H9 (cell line): ENCODE results near the gene ABCG4. TPM values are rescaled to one million over a fixed set of nuclear protein-coding genes. Genes with fewer than 3 reads are reported as not detected.

Experiments used
- DNase-seq: peaks from one replicate; pipeline ENCODE4 v3.0.0-alpha.2; 2017
- H2AFZ ChIP-seq: one replicate; pipeline ENCODE4 v1.6.1; 2013; ENCODE audit warnings: mild to moderate bottlenecking, low read length, control low read depth, moderate library complexity
- H2AK5ac ChIP-seq: 2 replicates; pipeline ENCODE4 v1.6.1; 2013; ENCODE audit warnings: low read length, control low read depth, mixed read lengths; ENCODE audit not compliant: insufficient read length
- H2BK120ac ChIP-seq: one replicate; pipeline ENCODE4 v1.6.1; 2013; ENCODE audit warnings: low read depth, mild to moderate bottlenecking, low read length, control low read depth, inconsistent platforms; ENCODE audit not compliant: poor library complexity, severe bottlenecking
- H2BK12ac ChIP-seq: 2 replicates; pipeline ENCODE4 v1.6.1; 2013; ENCODE audit warnings: low read length, control low read depth, mixed read lengths, low read depth; ENCODE audit not compliant: insufficient read length
- H2BK15ac ChIP-seq: 2 replicates; pipeline ENCODE4 v1.6.1; 2013; ENCODE audit warnings: low read depth, low read length, control low read depth
- H2BK20ac ChIP-seq: one replicate; pipeline ENCODE4 v1.6.1; 2013; ENCODE audit warnings: low read depth, mild to moderate bottlenecking, low read length, control low read depth, inconsistent platforms; ENCODE audit not compliant: poor library complexity, severe bottlenecking
- H2BK5ac ChIP-seq: 2 replicates; pipeline ENCODE4 v1.6.1; 2013; ENCODE audit warnings: low read length, control low read depth, mixed read lengths; ENCODE audit not compliant: insufficient read length
- H3K14ac ChIP-seq: 2 replicates; pipeline ENCODE4 v1.6.1; 2013; ENCODE audit warnings: low read length, control low read depth; ENCODE audit not compliant: insufficient read depth
- H3K18ac ChIP-seq: 2 replicates; pipeline ENCODE4 v1.6.1; 2013; ENCODE audit warnings: low read depth, mild to moderate bottlenecking, mixed read lengths, low read length, control low read depth; ENCODE audit not compliant: insufficient read length
- H3K23ac ChIP-seq: 2 replicates; pipeline ENCODE4 v1.6.1; 2013; ENCODE audit warnings: low read length, control low read depth, mixed read lengths, low read depth; ENCODE audit not compliant: insufficient read length
- H3K23me2 ChIP-seq: 2 replicates; pipeline ENCODE4 v1.6.1; 2013; ENCODE audit warnings: low read depth, mild to moderate bottlenecking, mixed read lengths, low read length, control low read depth; ENCODE audit not compliant: insufficient read length, poor library complexity, severe bottlenecking
- H3K27ac ChIP-seq: 2 replicates; pipeline ENCODE4 v1.5.1; 2013; ENCODE audit warnings: low read length, control low read depth, mixed read lengths, low read depth; ENCODE audit not compliant: insufficient read length
- H3K27me3 ChIP-seq: 2 replicates; pipeline ENCODE4 v1.6.1; 2013; ENCODE audit warnings: low read length, control low read depth, inconsistent platforms; ENCODE audit not compliant: insufficient read depth
- H3K4ac ChIP-seq: 2 replicates; pipeline ENCODE4 v1.6.1; 2013; ENCODE audit warnings: low read depth, mild to moderate bottlenecking, control low read depth, inconsistent platforms, low read length, moderate library complexity
- H3K4me1 ChIP-seq: 2 replicates; pipeline ENCODE4 v1.6.1; 2013; ENCODE audit warnings: low read length, control low read depth, inconsistent platforms; ENCODE audit not compliant: insufficient read depth
- H3K4me2 ChIP-seq: 2 replicates; pipeline ENCODE4 v1.6.1; 2013; ENCODE audit warnings: low read length, control low read depth, mixed read lengths; ENCODE audit not compliant: insufficient read length, insufficient read depth
- H3K56ac ChIP-seq: 2 replicates; pipeline ENCODE4 v1.6.1; 2013; ENCODE audit warnings: low read depth, mild to moderate bottlenecking, mixed read lengths, low read length, control low read depth; ENCODE audit not compliant: insufficient read length
- H3K79me1 ChIP-seq: 2 replicates; pipeline ENCODE4 v1.6.1; 2013; ENCODE audit warnings: low read depth, mild to moderate bottlenecking, moderate library complexity, low read length, control low read depth, inconsistent platforms; ENCODE audit not compliant: insufficient read depth, poor library complexity, severe bottlenecking
- H3K79me2 ChIP-seq: 2 replicates; pipeline ENCODE4 v1.6.1; 2013; ENCODE audit warnings: low read length, control low read depth, inconsistent platforms; ENCODE audit not compliant: insufficient read depth
- H3K9ac ChIP-seq: 2 replicates; pipeline ENCODE4 v1.6.1; 2013; ENCODE audit warnings: low read length, control low read depth, mixed read lengths; ENCODE audit not compliant: insufficient read length; ENCODE audit errors: extremely low read depth
- H3K9me3 ChIP-seq: one replicate; pipeline ENCODE4 v1.6.1; 2013; ENCODE audit warnings: low read depth, low read length, inconsistent platforms; ENCODE audit not compliant: control insufficient read depth
- H3T11ph ChIP-seq: one replicate; pipeline ENCODE4 v1.6.1; 2013; ENCODE audit warnings: mild to moderate bottlenecking, low read length, control low read depth, inconsistent platforms
- H4K20me1 ChIP-seq: one replicate; pipeline ENCODE4 v1.6.1; 2013; ENCODE audit not compliant: control insufficient read depth, insufficient read length, insufficient read depth
- H4K5ac ChIP-seq: 2 replicates; pipeline ENCODE4 v1.6.1; 2013; ENCODE audit warnings: low read depth, mild to moderate bottlenecking, mixed read lengths, low read length, control low read depth; ENCODE audit not compliant: insufficient read length
- H4K8ac ChIP-seq: replicated peaks from 2 replicates; pipeline ENCODE4 v1.6.1; 2013; ENCODE audit warnings: low read length, control low read depth, mixed read lengths, low read depth; ENCODE audit not compliant: insufficient read length
- H4K91ac ChIP-seq: 2 replicates; pipeline ENCODE4 v1.6.1; 2013; ENCODE audit warnings: low read depth, mild to moderate bottlenecking, moderate library complexity, mixed read lengths, low read length, control low read depth; ENCODE audit not compliant: insufficient read length
- H3K27ac Mint-ChIP-seq, 3 experiments: 2 replicates in 2 of 3; 3 replicates in 1 of 3; pipeline ENCODE4 v1.8.0; 2020 to 2021; ENCODE audit warnings: mixed read lengths in 3 of 3, mild to moderate bottlenecking in 1 of 3, moderate library complexity in 1 of 3
- H3K27me3 Mint-ChIP-seq: 2 replicates; pipeline ENCODE4 v1.8.0; 2021; ENCODE audit warnings: low read depth, mild to moderate bottlenecking, moderate library complexity, mixed read lengths
- H3K36me3 Mint-ChIP-seq, 3 experiments: 2 replicates in 2 of 3; 3 replicates in 1 of 3; pipeline ENCODE4 v1.8.0; 2020 to 2021; ENCODE audit warnings: low read depth in 3 of 3, mixed read lengths in 3 of 3; ENCODE audit not compliant: insufficient read depth in 1 of 3
- H3K4me1 Mint-ChIP-seq, 2 experiments: 2 replicates each; pipeline ENCODE4 v1.8.0; 2020; ENCODE audit warnings: mixed read lengths in 2 of 2
- H3K4me3 Mint-ChIP-seq, 2 experiments: 2 replicates in 1 of 2; 3 replicates in 1 of 2; pipeline ENCODE4 v1.8.0; 2020 to 2021; ENCODE audit warnings: mild to moderate bottlenecking in 2 of 2, mixed read lengths in 2 of 2, moderate library complexity in 1 of 2
- H3K9me3 Mint-ChIP-seq, 2 experiments: 2 replicates in 1 of 2; 3 replicates in 1 of 2; pipeline ENCODE4 v1.8.0; 2020; ENCODE audit warnings: mild to moderate bottlenecking in 2 of 2, mixed read lengths in 2 of 2, moderate library complexity in 1 of 2
- CTCF ChIP-seq: fragments of 200-600 bp; sonication (generic); conservative IDR thresholded peaks from 3 replicates; pipeline ENCODE4 v1.8.0; 2021; ENCODE audit warnings: antibody characterized with exemption, mild to moderate bottlenecking
- WGBS: extraction: QIAGEN DNeasy Blood & Tissue Kit; methylation state at CpG from one replicate; pipeline ENCODE4 v1.1.7; 2013; ENCODE audit warnings: missing lambda C conversion rate, low lambda C conversion rate, mixed read lengths; ENCODE audit not compliant: insufficient read length; ENCODE audit errors: extremely low coverage; 5-methylcytosine and 5-hydroxymethylcytosine counted together
- total RNA-seq: library from RNA; stranded (reverse); gene quantifications from 2 replicates; pipeline ENCODE4 v1.2.1, GENCODE V29; 2021

ABCG4 gene
- total RNA-seq, 1 experiment from 2014 or later: 1.2 TPM

- Histone ChIP-seq H4K20me1 (no peaks in the 10 kb centered on the region), H3K4me1 (no peaks in the 10 kb centered on the region), H4K5ac (no peak overlapping the region), H3K79me2 (no peaks in the 10 kb centered on the region), H3K9me3 (no peaks in the 10 kb centered on the region), H3K4me2 (no peak overlapping the region), H2BK120ac (no peak overlapping the region), H4K91ac (no peak overlapping the region), H2BK15ac (no peak overlapping the region), H3K23ac (no peak overlapping the region), H3K14ac (no peak overlapping the region), H3K18ac (no peak overlapping the region), H3K9ac (no peak overlapping the region), H3K27me3 (no peaks in the 10 kb centered on the region), H3K56ac (no peak overlapping the region), H3K23me2 (no peaks in the 10 kb centered on the region), H3K4ac (no peak overlapping the region), H2BK20ac (no peak overlapping the region), H2BK5ac (no peak overlapping the region), H3K27ac (no peak overlapping the region), H4K8ac (no peak overlapping the region), H2AK5ac (no peak overlapping the region), H3T11ph (no peak overlapping the region), H2AFZ (no peak overlapping the region), H2BK12ac (no peak overlapping the region), H3K79me1 (no peaks in the 10 kb centered on the region)
- Mint-ChIP-seq H3K27me3 (no peaks in the 10 kb centered on the region), H3K27ac (peak overlapping the region in 1 of 3 experiments; percentile 25; a peak in 1 of 7 replicates), H3K4me3 (no peak overlapping the region), H3K9me3 (no peaks in the 10 kb centered on the region), H3K4me1 (peaks cover 2% of the 10 kb centered on the region in 2 experiments; a peak in 1 of 4 replicates), H3K36me3 (peaks cover 3 to 24% (median 21%) of the 10 kb centered on the region in 3 experiments; a peak in 6 of 7 replicates)
- no peak for TF ChIP-seq CTCF
- no peak for DNase-seq
- no CpG with 5 or more reads among the region's 6 CpGs for WGBS
Measured at GRCh38 chr11:119179342-119179741, 30.5 kb downstream of the ABCG4 start.
